ENCODE data around the gene TMEM108. TPM values are rescaled to one million over a fixed set of nuclear protein-coding genes. Genes with fewer than 3 reads are reported as not detected.

TMEM108 gene
- total and polyA plus RNA-seq, 2 experiments from 2014 or later: 7.4 to 15.3 TPM

- TF ChIP-seq ZNF462 (CRISPR knock-in tag; IDR thresholded peaks at IDR 0.05) (no peak), EZH2 (IDR thresholded peaks at IDR 0.05; ENCODE audit: low read depth, unreplicated experiment) (no peak), POLR2AphosphoS5 (IDR thresholded peaks at IDR 0.05; ENCODE audit: low read depth) (no peak), ZNF331 (CRISPR knock-in tag; IDR thresholded peaks at IDR 0.05; ENCODE audit: low read depth) (no peak)
- TF ChIP-seq, protein P1, sequence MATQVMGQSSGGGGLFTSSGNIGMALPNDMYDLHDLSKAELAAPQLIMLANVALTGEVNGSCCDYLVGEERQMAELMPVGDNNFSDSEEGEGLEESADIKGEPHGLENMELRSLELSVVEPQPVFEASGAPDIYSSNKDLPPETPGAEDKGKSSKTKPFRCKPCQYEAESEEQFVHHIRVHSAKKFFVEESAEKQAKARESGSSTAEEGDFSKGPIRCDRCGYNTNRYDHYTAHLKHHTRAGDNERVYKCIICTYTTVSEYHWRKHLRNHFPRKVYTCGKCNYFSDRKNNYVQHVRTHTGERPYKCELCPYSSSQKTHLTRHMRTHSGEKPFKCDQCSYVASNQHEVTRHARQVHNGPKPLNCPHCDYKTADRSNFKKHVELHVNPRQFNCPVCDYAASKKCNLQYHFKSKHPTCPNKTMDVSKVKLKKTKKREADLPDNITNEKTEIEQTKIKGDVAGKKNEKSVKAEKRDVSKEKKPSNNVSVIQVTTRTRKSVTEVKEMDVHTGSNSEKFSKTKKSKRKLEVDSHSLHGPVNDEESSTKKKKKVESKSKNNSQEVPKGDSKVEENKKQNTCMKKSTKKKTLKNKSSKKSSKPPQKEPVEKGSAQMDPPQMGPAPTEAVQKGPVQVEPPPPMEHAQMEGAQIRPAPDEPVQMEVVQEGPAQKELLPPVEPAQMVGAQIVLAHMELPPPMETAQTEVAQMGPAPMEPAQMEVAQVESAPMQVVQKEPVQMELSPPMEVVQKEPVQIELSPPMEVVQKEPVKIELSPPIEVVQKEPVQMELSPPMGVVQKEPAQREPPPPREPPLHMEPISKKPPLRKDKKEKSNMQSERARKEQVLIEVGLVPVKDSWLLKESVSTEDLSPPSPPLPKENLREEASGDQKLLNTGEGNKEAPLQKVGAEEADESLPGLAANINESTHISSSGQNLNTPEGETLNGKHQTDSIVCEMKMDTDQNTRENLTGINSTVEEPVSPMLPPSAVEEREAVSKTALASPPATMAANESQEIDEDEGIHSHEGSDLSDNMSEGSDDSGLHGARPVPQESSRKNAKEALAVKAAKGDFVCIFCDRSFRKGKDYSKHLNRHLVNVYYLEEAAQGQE (IDR thresholded peaks at IDR 0.05; ENCODE audit: unreplicated experiment): no peak
Measured at GRCh38 chr3:133125802-133126201, 87.6 kb downstream of the TMEM108 start (continued).

GRCh38 chr3:133127381-133127780, 89.2 kb downstream of the TMEM108 start:
- H3K27ac ChIP-seq (ENCODE audit: low read depth): no peak overlapping the region
- H4K20me1 ChIP-seq (replicated peaks; ENCODE audit: insufficient read depth): no peaks in the 10 kb centered on the region
- ATAC-seq: no peak
- H3K4me3 ChIP-seq: no peak overlapping the region
- DNase-seq (ENCODE audit: low spot score): no peak
- Mint-ChIP-seq H3K4me1 (peaks cover 5% of the 10 kb centered on the region), H3K36me3 (ENCODE audit: low read depth) (no peaks in the 10 kb centered on the region), H3K9me3 (no peaks in the 10 kb centered on the region), H3K27ac (no peak overlapping the region), H3K27me3 (ENCODE audit: insufficient read depth, low read depth, poor library complexity) (no peaks in the 10 kb centered on the region), H3K4me3 (no peak overlapping the region)
- H3K9me2 ChIP-seq (ENCODE audit: insufficient read depth): peaks cover 3% of the 10 kb centered on the region
- no peaks in the 10 kb centered on the region for H3K4me1 ChIP-seq (ENCODE audit: insufficient read depth)
- no peaks in the 10 kb centered on the region for H3K27me3 ChIP-seq (ENCODE audit: insufficient read depth)
- H3F3A ChIP-seq (replicated peaks; ENCODE audit: low read depth): no peaks in the 10 kb centered on the region
- no peak overlapping the region for H2AFZ ChIP-seq
- H3K79me2 ChIP-seq (replicated peaks; ENCODE audit: insufficient read depth): no peaks in the 10 kb centered on the region
- H3K36me3 ChIP-seq (ENCODE audit: insufficient read depth): no peaks in the 10 kb centered on the region
- H3K4me2 ChIP-seq: no peak overlapping the region
- TF ChIP-seq CREB1 (CRISPR knock-in tag; IDR thresholded peaks at IDR 0.05; ENCODE audit: low read depth): no peak
- no peak for TF ChIP-seq ZNF462 (CRISPR knock-in tag; IDR thresholded peaks at IDR 0.05)
- no peak for TF ChIP-seq EZH2 (IDR thresholded peaks at IDR 0.05; ENCODE audit: low read depth, unreplicated experiment)
